ENCODE measurements around the gene MRC2. TPM values are rescaled to one million over a fixed set of nuclear protein-coding genes. Genes with fewer than 3 reads are reported as not detected.

Gene MRC2
- polyA plus RNA-seq, 4 donors, result 62.6 to 104 (median 78.0) TPM

DNA sequence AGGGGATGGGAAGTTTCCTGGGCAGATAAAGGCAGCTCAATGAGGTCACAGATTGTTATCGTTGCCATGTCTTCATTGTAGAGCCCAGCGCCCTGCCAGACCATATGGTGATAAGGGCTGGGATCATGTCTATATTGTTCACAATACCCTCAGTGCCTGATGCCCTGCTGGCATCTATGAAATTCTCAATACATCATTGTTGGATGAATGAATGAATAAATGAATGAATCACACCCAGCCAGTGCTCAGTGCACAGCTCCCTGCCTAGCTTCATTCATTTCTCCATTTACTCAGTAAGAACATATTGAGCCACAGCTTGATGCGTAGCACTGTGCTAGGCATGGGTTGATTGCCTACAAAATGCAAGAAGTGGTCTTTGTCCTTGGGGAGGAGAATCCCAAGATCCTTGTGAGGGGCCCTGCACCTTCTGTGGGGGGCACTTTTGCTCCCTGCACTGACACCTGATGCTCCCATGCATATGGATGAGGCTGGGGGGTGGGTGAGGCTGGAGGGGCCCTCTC lies 29.7 kb downstream of the MRC2 start:
- DNase-seq (ENCODE audit: low read depth in 4 of 4, low spot score in 2 of 4), result no peak

DNA sequence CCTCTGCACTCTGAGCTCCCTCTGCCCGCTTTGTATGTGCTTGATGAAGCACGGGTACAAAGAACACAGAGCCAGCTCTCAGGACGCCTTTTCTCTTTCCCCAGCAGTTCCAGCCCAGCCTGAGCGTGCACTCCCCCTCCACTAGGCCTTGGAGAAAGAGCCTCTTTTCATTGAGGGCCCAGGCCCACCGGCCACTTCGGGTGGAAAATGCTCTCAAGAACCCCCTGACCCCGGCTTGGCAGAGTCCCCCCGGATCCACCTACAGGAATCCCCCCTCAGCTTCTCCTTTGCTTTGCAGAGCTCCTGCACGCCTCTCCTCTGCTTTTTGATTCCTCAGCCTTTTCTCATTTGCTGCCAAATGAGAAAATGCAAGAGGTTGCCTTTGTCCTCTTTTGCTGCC lies 30.2 kb downstream of the MRC2 start:
- no peak for DNase-seq (ENCODE audit: low read depth in 4 of 4, low spot score in 2 of 4)

DNA sequence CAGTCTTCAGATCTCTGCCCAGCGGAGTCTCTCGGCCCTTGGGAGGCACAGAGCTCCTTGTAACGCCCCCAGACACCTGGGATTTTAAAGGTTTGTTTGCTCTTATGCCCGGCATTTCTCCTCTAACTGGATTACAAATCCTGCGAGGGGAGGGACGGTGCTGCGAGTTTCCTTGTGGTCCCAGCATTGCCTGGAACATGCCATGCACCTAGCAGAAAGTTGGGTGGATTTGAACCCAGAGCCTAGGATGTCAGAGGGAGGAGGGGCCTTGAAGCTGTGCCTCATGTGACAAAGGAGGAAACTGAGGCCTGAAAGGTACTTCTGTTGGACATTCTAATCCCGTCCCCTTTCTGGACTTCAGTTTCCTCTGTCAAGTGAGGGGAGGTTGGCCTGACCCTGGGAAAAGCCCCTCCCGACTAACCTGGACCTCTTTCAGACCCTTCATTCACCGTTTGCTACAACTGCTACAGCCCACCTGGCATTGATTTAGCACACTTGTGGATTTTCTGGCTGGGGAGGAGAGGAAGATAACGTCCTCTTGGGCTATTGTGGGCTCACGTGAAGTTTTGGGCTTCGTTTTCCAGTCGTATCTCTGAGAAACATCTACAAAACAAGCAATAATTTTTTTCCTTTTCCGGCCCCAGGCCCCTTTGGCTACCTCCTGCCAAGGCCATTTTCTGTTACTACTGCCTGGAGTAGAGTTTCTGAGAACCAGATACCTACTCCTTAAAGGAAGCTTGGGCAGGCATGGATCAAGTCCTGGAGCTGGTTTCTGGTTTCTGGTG lies 30.9 kb downstream of the MRC2 start:
- DNase-seq (ENCODE audit: low read depth in 4 of 4, low spot score in 2 of 4), result no peak

DNA sequence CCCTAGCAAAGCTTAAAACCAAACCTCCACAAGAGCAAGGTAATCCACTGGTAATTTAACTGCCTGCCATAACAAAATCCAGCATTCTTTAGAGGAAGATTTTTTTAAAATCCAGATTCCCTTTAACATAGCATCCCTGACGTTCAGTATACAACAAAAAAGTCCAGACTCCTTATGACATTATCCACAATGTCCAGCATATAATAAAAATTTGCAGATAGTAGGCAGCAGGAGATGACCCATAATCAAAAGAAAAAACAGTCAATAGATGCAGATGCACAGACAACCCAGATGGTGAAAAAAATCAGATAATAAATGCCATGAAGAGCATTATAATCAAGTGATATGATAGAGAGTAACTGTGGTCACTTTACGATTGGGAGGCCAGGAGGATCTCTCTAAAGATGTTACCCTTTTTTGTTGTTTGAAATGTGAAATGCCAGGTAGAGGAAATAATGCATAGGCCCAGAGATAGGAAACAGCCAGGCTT lies 33.2 kb downstream of the MRC2 start:
- DNase-seq (ENCODE audit: low read depth in 4 of 4, low spot score in 2 of 4), result no peak

DNA sequence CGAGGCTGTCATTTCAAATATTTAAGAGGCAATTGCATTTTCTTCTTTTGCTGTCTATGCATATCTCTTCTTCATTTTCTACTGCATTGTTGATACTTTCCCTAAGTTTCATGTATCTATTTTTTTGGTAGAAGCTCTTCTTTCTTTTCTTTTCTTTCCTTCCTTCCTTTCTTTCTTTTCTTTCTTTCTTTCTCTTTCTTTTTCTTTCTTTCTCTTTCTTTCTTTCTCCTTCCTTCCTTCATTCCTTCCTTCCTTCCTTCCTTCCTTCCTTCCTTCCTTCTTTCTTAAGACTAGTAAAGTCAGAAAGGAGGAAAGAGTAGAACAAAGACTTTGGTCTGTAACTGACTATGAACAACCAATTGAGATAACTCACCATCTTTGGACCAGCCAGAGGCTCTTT lies 33.9 kb downstream of the MRC2 start:
- DNase-seq (ENCODE audit: low read depth in 4 of 4, low spot score in 2 of 4), result no peak

DNA sequence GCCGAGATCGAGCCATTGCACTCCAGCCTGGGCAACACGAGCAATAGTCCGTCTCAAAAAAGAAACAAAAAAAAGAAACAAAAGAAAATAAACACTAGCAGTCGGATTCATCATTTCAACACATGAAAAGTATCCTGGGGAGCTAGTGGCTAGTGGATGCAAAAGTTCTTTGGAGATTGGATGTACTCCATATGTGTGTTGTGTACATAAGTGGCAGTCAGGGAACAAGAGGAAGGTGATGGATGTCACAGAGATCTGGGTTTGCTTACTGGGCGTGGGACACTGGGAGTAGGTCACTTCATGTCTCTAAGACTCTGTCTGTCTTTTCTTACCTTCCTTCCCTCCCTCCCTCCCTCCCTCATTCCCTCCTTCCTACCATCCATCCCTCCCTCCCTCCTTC lies 35.4 kb downstream of the MRC2 start:
- no peak for DNase-seq (ENCODE audit: low read depth in 4 of 4, low spot score in 2 of 4)

DNA sequence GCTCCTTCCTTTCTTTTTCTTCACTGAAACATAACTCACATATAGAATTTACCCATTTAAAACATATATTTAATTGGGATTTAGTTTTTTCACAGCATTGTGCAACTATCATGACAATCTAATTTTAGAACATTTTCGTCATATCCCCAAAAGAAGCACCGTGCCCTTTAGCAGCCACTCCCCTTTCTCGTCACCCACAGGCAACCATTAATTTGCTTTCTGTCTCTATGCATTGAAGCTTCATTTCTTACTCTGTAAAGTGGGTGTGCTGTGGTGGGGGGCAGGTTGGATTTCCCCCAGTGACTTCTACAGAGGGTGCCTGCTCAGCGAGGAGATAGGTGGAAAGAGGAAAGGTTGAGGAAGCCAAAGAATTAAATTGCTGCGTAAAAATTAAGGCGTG lies 35.8 kb downstream of the MRC2 start:
- no peak for DNase-seq (ENCODE audit: low read depth in 4 of 4, low spot score in 2 of 4)

DNA sequence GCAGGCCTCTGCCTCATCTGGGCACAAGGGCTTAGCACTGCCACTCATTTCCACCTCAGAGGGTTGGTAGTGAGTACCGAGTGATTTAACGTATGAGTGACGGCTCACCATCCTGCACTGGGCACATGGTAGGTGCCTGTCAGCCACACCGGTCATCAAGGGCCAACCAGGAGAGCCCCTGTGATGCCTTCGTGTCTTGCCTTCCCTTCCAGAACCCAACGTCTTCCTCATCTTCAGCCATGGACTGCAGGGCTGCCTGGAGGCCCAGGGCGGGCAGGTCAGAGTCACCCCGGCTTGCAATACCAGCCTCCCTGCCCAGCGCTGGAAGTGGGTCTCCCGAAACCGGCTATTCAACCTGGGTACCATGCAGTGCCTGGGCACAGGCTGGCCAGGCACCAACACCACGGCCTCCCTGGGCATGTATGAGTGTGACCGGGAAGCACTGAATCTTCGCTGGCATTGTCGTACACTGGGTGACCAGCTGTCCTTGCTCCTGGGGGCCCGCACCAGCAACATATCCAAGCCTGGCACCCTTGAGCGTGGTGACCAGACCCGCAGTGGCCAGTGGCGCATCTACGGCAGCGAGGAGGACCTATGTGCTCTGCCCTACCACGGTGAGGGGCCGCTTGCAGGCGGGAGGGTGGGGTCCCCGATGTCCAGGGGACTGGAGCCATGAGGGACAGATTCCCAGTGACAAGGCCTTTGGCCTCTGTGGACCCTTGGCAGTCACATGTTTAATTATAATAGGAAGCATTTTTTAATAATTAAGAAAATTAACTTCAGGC lies 37.1 kb downstream of the MRC2 start:
- DNase-seq (ENCODE audit: low read depth in 4 of 4, low spot score in 2 of 4), result no peak

DNA sequence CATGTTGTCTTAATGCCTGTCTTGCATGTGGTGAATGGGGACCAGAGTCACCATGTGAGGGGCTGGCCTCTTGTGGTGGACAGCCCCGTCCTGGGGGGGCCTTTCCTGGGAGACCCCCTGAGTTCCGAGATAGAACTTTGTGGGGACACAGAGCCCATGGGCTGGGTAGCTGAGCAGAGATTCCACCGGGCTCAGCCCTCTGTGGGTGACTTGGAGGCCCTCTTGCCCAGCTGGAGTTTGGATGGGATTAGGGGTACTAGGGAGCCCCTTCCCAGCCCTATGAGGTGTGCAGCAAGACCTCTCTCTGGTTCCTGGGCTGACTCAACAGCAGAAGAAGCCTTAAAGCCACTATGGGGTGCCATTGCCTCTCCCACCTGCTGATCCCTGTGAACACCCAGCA lies 38.1 kb downstream of the MRC2 start:
- no peak for DNase-seq (ENCODE audit: low read depth in 4 of 4, low spot score in 2 of 4)

DNA sequence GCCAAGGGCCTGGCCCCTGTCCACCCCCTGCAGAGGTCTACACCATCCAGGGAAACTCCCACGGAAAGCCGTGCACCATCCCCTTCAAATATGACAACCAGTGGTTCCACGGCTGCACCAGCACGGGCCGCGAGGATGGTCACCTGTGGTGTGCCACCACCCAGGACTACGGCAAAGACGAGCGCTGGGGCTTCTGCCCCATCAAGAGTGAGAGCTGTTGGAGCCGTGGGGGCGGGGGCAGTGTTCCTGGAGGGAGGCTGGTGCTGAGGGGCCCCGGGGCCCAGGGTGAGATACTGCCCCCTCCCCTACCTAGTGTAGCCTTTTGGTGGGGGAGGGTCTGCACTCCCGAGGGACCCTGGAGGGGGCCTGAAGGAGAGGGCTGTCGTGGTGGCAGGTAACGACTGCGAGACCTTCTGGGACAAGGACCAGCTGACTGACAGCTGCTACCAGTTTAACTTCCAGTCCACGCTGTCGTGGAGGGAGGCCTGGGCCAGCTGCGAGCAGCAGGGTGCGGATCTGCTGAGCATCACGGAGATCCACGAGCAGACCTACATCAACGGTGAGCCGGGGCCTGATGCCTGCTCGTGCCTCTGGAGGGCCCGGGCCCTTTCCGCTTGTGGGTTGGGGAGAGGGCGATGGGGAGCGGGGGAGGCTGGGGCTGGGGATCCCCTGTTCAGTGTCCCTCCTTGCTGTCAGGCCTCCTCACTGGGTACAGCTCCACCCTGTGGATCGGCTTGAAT lies 38.8 kb downstream of the MRC2 start:
- DNase-seq (ENCODE audit: low read depth in 4 of 4, low spot score in 2 of 4), result no peak

DNA sequence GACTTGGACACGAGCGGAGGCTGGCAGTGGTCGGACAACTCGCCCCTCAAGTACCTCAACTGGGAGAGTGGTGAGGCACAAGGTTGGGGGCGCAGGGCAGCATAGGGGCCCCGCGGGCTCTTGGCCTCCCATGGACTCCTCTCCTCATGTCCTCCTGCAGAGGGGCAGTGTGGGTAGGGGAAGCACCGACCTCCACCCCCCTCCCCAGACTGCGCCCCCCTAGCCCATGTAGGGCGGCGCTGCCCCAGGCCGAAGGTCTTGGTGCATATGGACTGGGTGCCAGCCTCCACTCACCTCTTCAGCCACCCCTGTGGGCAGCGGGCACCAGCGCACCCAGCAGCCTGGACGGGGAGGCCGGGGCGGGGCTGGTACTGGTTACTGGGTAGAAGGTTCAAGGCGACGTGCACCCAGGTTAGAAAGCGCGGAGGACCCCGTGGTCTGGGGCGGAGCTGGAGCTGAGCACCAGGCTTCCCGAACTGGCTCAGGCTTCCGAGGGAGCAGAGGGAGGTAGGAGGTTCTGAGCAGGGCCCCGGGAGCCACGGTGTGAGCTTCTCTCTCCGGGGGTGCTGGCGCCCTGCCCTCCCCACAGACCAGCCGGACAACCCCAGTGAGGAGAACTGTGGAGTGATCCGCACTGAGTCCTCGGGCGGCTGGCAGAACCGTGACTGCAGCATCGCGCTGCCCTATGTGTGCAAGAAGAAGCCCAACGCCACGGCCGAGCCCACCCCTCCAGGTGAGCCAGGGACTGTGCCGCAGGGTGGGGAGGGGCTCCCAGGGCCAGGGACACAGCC lies 39.5 kb downstream of the MRC2 start:
- DNase-seq (ENCODE audit: low read depth in 4 of 4, low spot score in 2 of 4), result no peak

DNA sequence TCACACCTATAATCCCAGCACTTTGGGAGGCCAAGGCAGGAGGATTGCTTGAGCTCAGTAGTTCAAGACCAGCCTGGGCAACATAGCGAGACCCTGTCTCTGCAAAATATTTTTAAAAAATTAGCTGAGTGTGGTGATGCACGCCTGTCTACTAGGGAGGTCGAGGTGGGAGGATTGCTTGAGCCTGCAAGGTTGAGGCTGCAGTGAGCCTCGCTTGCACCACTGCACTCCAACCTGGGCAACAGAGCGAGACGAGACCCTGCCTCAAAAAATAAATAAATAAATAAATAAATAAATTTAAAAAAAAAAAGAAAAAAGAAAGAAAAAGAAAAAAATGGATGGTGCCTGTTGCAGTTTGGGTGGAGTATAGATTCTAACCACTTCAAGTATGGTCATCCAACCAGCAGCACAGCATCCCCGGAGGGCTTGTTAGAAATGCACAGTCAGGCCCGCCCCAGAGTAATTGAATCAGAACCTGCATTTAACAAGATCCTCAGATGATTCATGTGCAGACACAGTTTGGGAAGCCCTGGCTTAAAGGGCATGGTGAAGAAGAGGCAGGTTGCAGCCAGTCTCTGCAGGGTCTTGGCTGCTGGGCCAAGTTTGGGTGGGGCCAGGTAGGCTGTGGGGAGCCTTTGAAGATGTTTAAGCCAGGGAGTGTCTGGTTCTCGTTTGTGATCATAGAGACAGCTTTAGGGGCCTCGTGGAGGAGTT lies 40.8 kb downstream of the MRC2 start:
- no peak for DNase-seq (ENCODE audit: low read depth in 4 of 4, low spot score in 2 of 4)

DNA sequence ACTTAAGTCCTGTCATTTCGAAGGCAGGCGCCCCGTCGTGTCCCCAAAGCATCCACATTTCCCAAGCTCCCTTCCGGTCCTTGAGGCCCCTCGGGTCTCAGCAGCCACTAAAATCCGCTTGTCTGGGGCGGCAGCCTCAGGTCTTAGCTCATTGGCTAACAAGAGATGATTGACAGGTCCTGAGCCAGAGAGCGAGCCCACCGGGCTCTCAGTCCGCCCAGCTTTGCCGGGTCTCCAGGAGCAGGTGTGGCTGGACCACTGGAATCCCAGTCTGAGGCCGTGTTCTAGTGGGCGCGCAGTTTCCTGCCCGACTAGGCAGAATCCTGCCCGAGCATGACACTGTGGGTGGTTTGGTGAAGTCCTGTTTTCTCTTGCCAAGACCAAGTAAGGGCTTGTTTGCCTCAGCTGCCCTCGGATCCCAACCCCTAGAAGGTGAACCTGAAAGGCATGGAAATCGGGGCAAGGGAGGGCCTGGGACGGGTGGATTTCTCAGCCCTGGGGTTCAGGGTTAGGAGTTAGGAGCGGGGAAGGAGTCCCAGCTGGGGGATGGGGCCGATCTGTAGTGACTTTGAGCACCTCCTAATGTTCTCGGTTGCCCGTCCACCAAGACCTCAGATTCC lies 42.8 kb downstream of the MRC2 start:
- DNase-seq (ENCODE audit: low read depth in 4 of 4, low spot score in 2 of 4), result no peak

DNA sequence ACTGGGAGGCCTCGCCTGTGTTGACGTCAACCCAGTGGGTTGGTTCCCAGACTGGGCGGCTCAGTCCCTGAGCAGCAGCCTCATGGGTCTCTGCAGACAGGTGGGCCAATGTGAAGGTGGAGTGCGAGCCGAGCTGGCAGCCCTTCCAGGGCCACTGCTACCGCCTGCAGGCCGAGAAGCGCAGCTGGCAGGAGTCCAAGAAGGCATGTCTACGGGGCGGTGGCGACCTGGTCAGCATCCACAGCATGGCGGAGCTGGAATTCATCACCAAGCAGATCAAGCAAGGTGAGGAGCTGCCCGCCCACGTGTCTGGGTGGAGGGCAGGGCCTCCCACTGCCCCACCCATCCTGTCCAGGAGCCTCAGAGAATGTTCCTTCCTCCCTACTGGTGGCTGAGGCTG lies 44.1 kb downstream of the MRC2 start:
- no peak for DNase-seq (ENCODE audit: low read depth in 4 of 4, low spot score in 2 of 4)

DNA sequence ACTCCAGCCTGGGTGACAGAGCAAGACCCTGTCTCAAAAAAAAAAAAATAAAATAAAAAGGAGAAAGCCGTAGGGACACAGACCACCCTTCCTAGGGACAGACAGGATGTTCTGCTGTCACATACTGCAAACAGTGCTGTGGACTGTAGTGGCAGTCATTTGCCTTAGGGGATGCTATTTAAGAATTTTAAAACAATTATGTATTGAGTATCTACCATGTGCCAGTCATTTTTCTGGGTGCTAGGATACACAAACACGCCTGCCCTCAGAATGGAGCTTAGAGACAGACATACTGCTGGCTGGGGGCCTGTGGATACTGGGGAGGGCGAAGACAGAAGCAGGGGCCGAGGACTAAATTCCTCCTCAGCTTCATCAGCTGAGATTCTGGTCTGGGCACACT lies 45.5 kb downstream of the MRC2 start:
- DNase-seq (ENCODE audit: low read depth in 4 of 4, low spot score in 2 of 4), result no peak

DNA sequence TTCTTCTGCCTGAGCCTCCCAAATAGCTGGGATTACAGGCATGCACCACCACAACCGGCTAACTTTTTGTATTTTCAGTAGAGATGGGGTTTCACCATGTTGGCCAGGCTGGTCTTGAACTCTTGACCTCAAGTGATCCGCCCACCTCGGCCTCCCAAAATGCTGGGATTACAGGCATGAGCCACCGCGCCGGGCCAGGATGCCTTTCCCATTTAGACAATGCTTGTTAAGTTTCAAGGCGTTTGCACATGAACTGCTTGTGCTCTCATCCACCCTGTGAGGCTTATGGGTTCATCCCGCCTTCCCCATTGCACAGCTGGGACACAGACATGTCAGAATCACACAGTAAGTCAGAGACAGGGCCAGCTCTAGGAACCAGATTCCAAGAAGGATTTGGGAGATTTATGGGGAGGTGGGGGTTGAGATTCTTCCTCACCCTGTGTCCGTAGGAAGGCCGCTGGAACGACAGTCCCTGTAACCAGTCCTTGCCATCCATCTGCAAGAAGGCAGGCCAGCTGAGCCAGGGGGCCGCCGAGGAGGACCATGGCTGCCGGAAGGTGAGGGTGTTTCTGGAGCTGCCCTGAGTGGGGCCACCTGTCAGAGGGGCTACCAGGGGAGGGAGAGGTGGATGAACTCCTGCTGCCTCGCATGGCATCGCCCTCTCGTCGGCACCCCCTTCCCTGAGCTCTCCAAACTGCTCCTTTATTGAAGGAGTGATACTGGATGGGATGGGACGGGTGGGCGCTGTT lies 46.3 kb downstream of the MRC2 start:
- DNase-seq (ENCODE audit: low read depth in 4 of 4, low spot score in 2 of 4), result no peak

DNA sequence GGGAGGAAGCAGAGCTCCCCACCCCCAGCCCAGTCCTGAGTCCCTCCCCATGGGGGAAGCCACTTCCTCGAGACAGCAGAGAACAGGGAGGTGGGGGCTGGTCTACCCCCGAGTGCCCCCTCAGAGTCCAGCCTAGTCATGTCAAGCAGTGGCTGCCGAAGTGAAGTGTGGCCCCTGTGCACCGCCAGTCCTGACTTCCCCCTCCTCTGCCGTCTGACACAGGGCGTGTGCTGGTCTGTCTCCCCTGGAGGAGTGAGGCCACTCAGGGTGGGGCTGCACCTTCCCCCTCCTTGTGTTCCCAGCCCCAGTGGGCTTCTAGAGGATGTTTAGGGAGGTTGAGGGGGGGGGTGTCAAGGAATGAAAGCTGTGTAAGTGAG lies 46.9 kb downstream of the MRC2 start:
- DNase-seq (ENCODE audit: low read depth in 4 of 4, low spot score in 2 of 4), result no peak

DNA sequence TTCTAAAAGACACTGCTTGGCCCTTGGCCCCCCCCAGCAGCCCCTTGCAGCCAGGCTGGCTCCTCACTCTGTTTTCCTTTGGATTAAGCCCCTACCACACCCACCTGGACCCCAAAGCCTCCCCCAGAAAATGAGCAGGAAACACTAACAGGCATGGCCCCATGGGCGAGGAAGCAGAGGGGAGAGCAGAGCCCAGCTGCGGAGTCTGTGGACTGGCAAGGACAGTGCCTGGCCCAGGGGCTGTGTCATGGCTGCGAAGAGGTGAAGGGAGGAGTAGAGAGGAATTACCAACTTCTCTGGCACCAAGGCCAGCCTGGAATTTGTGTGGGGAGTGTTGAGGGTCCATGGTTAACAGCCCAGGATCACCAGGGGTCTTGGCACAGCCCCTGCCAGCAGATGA lies 47.4 kb downstream of the MRC2 start:
- no peak for DNase-seq (ENCODE audit: low read depth in 4 of 4, low spot score in 2 of 4)

DNA sequence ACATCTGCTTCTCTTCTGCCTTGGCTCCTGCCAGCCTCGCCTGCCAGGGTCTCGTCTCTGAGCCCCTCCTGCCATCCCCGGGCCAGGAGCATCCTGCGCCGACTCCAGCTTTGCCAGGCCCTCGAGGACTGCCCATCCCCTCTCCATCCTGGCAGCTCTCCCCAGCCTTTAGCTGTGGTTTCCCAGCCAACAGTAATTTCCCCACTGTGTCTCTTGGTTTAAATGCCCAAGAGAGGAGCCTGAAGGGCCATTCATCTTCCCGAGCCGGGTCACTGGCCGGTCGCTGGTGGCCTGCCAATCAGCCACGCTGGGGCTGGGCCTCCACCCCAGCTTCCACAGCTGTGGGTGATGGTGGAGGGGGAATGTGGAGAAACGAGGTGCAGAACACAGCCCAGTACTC lies 47.8 kb downstream of the MRC2 start:
- DNase-seq (ENCODE audit: low read depth in 4 of 4, low spot score in 2 of 4), result no peak

Measured in left renal cortex interstitium (tissue), 4 donors.